HCT116 (cell line): ENCODE measurements around the gene RBM42. TPM values are rescaled to one million over a fixed set of nuclear protein-coding genes. Genes with fewer than 3 reads are reported as not detected.

Experiments
- ATAC-seq: fragments of 200-7000 bp; cut with Tn5 transposase; 2 replicates; pipeline ENCODE4 v1.9.1; 2020; ENCODE audit warnings: mild to moderate bottlenecking, moderate library complexity
- BruUV-seq: library from RNA; stranded (reverse); fragments of 400-500 nt; replicated peaks from 2 replicates; lab custom pipeline; 2021; lab: Mats Ljungman, UMichigan
- CTCF ChIA-PET: fragments of 300-600 bp; sonication (Branson Sonifier 250); formaldehyde crosslinking; loops from one replicate; lab custom pipeline; 2021; ENCODE audit warnings: antibody characterized with exemption; lab: Charles Lee
- POLR2A ChIA-PET: fragments of 300-600, 350-600 bp; sonication (Branson Sonifier 250); formaldehyde crosslinking; loops from one replicate; lab custom pipeline; 2021; ENCODE audit warnings: antibody characterized with exemption; lab: Charles Lee
- RAD21 ChIA-PET, 2 experiments: fragments of 300-600 bp; sonication (Branson Sonifier 250); formaldehyde crosslinking; loops; one replicate each; lab custom pipeline; 2023; ENCODE audit warnings: low total read pairs in 2 of 2; ENCODE audit not compliant: uncharacterized antibody in 2 of 2, unreplicated experiment in 2 of 2, low non-redundant PET in 1 of 2; lab: Charles Lee
- DNase-seq: peaks from one replicate; pipeline ENCODE4 v3.0.0-alpha.2; 2010; ENCODE audit warnings: low read depth, low spot score
- H2AFZ ChIP-seq: fragments of 200-600 bp; shearing (Covaris generic), sonication (generic); 2 replicates; pipeline ENCODE4 v1.6.1; 2017; ENCODE audit warnings: low read depth, mixed run types, mixed read lengths, antibody characterized with exemption, low read length; ENCODE audit not compliant: poor library complexity, severe bottlenecking
- H3K27ac ChIP-seq: 2 replicates; pipeline ENCODE4 v1.5.1; 2012; ENCODE audit warnings: low read depth, low read length
- H3K27me3 ChIP-seq: fragments of 200-600 bp; sonication (generic); 2 replicates; pipeline ENCODE4 v1.6.1; 2016; ENCODE audit warnings: mixed run types, low read length, mixed read lengths; ENCODE audit not compliant: insufficient read depth
- H3K36me3 ChIP-seq, 2 experiments: fragments of 200-500 bp in 1 of 2; fragments of 200-600 bp in 1 of 2; sonication (Bioruptor generic) in 1 of 2; sonication (generic) in 1 of 2; 2 replicates each; pipeline versions ENCODE4 v1.5.1 to v1.6.1; 2014 to 2016; ENCODE audit warnings: low read length in 2 of 2, inconsistent platforms in 1 of 2, mixed read lengths in 1 of 2, mixed run types in 1 of 2; ENCODE audit not compliant: insufficient read depth in 2 of 2, control insufficient read depth in 1 of 2
- H3K4me1 ChIP-seq, 2 experiments: fragments of 200-600 bp in 1 of 2; sonication (generic) in 1 of 2; 2 replicates each; pipeline versions ENCODE4 v1.5.1 to v1.6.1; 2012 to 2017; ENCODE audit warnings: low read length in 2 of 2, inconsistent platforms in 1 of 2, mild to moderate bottlenecking in 1 of 2, mixed read lengths in 1 of 2, mixed run types in 1 of 2, moderate library complexity in 1 of 2; ENCODE audit not compliant: insufficient read depth in 2 of 2, control insufficient read depth in 1 of 2
- H3K4me2 ChIP-seq: fragments of 200-600 bp; sonication (generic); 2 replicates; pipeline ENCODE4 v1.6.1; 2017; ENCODE audit warnings: mixed run types, low read length, mixed read lengths
- H3K4me3 ChIP-seq, 2 experiments: fragments of 200-600 bp in 1 of 2; sonication (generic) in 1 of 2; replicated peaks in 1 of 2; 2 replicates each; pipeline ENCODE4 v1.5.1; 2011 to 2016; ENCODE audit warnings: low read length in 2 of 2, control low read depth in 1 of 2, low read depth in 1 of 2, mild to moderate bottlenecking in 1 of 2, mixed read lengths in 1 of 2, mixed run types in 1 of 2
- H3K79me2 ChIP-seq: fragments of 200-600 bp; sonication (generic); 2 replicates; pipeline ENCODE4 v1.6.1; 2017; ENCODE audit warnings: mild to moderate bottlenecking, mixed run types, low read length, moderate library complexity, mixed read lengths; ENCODE audit not compliant: insufficient read depth
- H3K9ac ChIP-seq: fragments of 200-600 bp; sonication (generic); 2 replicates; pipeline ENCODE4 v1.6.1; 2016; ENCODE audit warnings: low read length, mixed read lengths
- H3K9me2 ChIP-seq: fragments of 200-600 bp; sonication (generic), shearing (Covaris generic); 2 replicates; pipeline ENCODE4 v1.6.1; 2017; ENCODE audit warnings: mixed run types, mild to moderate bottlenecking, moderate library complexity; ENCODE audit not compliant: insufficient read depth
- H3K9me3 ChIP-seq, 2 experiments: fragments of 200-500 bp in 1 of 2; fragments of 200-600 bp in 1 of 2; sonication (Bioruptor generic) in 1 of 2; sonication (generic) in 1 of 2; 2 replicates each; pipeline ENCODE4 v1.6.1; 2014 to 2017; ENCODE audit warnings: low read length in 2 of 2, mixed read lengths in 2 of 2, inconsistent platforms in 1 of 2, low read depth in 1 of 2, mild to moderate bottlenecking in 1 of 2, mixed run types in 1 of 2, moderate library complexity in 1 of 2; ENCODE audit not compliant: control insufficient read depth in 1 of 2, insufficient read depth in 1 of 2
- H4K20me1 ChIP-seq: fragments of 200-600 bp; sonication (generic), shearing (Covaris generic); 2 replicates; pipeline ENCODE4 v1.6.1; 2017; ENCODE audit warnings: mixed run types, mild to moderate bottlenecking, moderate library complexity; ENCODE audit not compliant: insufficient read depth
- CBX3 ChIP-seq: IDR thresholded peaks from 2 replicates; pipeline ENCODE4 v1.6.1; 2012; ENCODE audit warnings: low read depth
- CTCF ChIP-seq, 3 experiments: fragments of 200-600 bp in 1 of 3; sonication (generic) in 1 of 3; IDR thresholded peaks in 2 of 3; conservative IDR thresholded peaks in 1 of 3; 2 replicates each; pipeline ENCODE4 v1.5.1; 2012 to 2017; ENCODE audit warnings: low read depth in 2 of 3, low read length in 2 of 3, antibody characterized with exemption in 1 of 3, borderline replicate concordance in 1 of 3, control low read depth in 1 of 3, mild to moderate bottlenecking in 1 of 3, mixed read lengths in 1 of 3, mixed run types in 1 of 3, moderate library complexity in 1 of 3; ENCODE audit not compliant: insufficient read depth in 1 of 3
- POLR2AphosphoS5 ChIP-seq: IDR thresholded peaks from 2 replicates; pipeline ENCODE4 v1.6.1; 2011; ENCODE audit warnings: mild to moderate bottlenecking, low read depth, low read length, moderate library complexity
- SIN3A ChIP-seq: IDR thresholded peaks from 2 replicates; pipeline ENCODE4 v1.6.1; 2012; ENCODE audit warnings: low read depth
- ZFX ChIP-seq: fragments of 450-650 bp; IDR thresholded peaks from 2 replicates; pipeline ENCODE4 v1.6.1; 2017
- ZNF274 ChIP-seq: fragments of 200-500 bp; sonication (Bioruptor generic); IDR thresholded peaks from 2 replicates; pipeline ENCODE4 v1.6.1; 2014; ENCODE audit warnings: mild to moderate bottlenecking, low read depth, low read length, inconsistent platforms
- intact Hi-C: fragments of 100-400 bp; cut with micrococcal nuclease; formaldehyde crosslinking; loops from 2 replicates; pipeline ENCODE4 v1.10.0; 2022
- total RNA-seq: library from RNA; stranded (reverse); gene quantifications from one replicate; pipeline ENCODE4 v1.2.1, GENCODE V29; 2021; ENCODE audit not compliant: unreplicated experiment
- TF ChIP-seq, protein P1 (sequence below): IDR thresholded peaks from 2 replicates; pipeline ENCODE4 v1.6.1; 2011; ENCODE audit warnings: mild to moderate bottlenecking, low read length, moderate library complexity; ENCODE audit not compliant: insufficient replicate concordance; ENCODE audit errors: extremely low read depth

The RBM42 gene
- total RNA-seq, 1 experiment from 2014 or later: 87.2 TPM

GRCh38 chr19:35643255-35644205 is 14.7 kb downstream of the RBM42 start (continued):
- TF ChIP-seq CTCF (IDR thresholded peaks at IDR 0.05 in 2 of 3, conservative IDR thresholded peaks at IDR 0.05 in 1 of 3; ENCODE audit: borderline replicate concordance in 1 of 3, insufficient read depth in 1 of 3, low read depth in 2 of 3, low read length in 2 of 3) (0 out of 6 replicates have a peak, but pooled peaks of 1 of the 3 experiments have one; percentile 9), CBX3 (no peak)
- TF ChIP-seq, protein P1, sequence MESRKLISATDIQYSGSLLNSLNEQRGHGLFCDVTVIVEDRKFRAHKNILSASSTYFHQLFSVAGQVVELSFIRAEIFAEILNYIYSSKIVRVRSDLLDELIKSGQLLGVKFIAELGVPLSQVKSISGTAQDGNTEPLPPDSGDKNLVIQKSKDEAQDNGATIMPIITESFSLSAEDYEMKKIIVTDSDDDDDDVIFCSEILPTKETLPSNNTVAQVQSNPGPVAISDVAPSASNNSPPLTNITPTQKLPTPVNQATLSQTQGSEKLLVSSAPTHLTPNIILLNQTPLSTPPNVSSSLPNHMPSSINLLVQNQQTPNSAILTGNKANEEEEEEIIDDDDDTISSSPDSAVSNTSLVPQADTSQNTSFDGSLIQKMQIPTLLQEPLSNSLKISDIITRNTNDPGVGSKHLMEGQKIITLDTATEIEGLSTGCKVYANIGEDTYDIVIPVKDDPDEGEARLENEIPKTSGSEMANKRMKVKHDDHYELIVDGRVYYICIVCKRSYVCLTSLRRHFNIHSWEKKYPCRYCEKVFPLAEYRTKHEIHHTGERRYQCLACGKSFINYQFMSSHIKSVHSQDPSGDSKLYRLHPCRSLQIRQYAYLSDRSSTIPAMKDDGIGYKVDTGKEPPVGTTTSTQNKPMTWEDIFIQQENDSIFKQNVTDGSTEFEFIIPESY: no peak

GRCh38 chr19:35644206-35644986 is 15.6 kb downstream of the RBM42 start:
- Histone ChIP-seq H3K36me3 (no peaks in the 10 kb centered on the region; a peak in 1 of 4 replicates), H3K9me2 (no peaks in the 10 kb centered on the region), H3K27me3 (no peaks in the 10 kb centered on the region), H3K79me2 (peaks cover 12% of the 10 kb centered on the region), H3K9me3 (no peaks in the 10 kb centered on the region), H2AFZ (peak overlapping the region; percentile 90), H3K4me2 (peak overlapping the region; percentile 99), H3K27ac (peak overlapping the region; percentile 85), H3K4me3 (peak overlapping the region; percentile 61 to 66), H3K4me1 (peaks cover 14 to 55% of the 10 kb centered on the region in 2 experiments; a peak in 3 of 4 replicates), H4K20me1 (no peaks in the 10 kb centered on the region), H3K9ac (peak overlapping the region; percentile 69)
- DNase-seq: peak; percentile 93
- no TSS peak for BruUV-seq
- peak; percentile 85 for ATAC-seq
- ChIA-PET POLR2A (interaction anchor here (0.7 to 2.0 kb wide), 12 partner anchors 10 to 364 kb away, joined by 3 to 8 read pairs (median 4); partner anchors contain the start of genes HAUS5, LIN37 and SYNE4), RAD21 (no interaction called here), CTCF (interaction anchor here (1.0 to 1.2 kb wide), 3 partner anchors 11 to 149 kb away, joined by 3 read pairs; no protein-coding TSS in a partner anchor)
- intact Hi-C loops: no loop called here
- TF ChIP-seq ZFX (peak; percentile 9; the same call in 1 of the 2 replicates), CBX3 (no peak), SIN3A (no peak), CTCF (IDR thresholded peaks at IDR 0.05 in 2 of 3, conservative IDR thresholded peaks at IDR 0.05 in 1 of 3; ENCODE audit: borderline replicate concordance in 1 of 3, insufficient read depth in 1 of 3, low read depth in 2 of 3, low read length in 2 of 3) (no peak), POLR2AphosphoS5 (peak; percentile 43; the same call in 1 of the 2 replicates), ZNF274 (no peak)
